PFSK-1 (cell line): ENCODE results near the gene RFX3.

Experiments
- FOXP2 ChIP-seq: optimal IDR thresholded peaks from 2 replicates; pipeline ENCODE3; 2011; ENCODE audit warnings: borderline replicate concordance, control low read depth, inconsistent platforms; ENCODE audit not compliant: insufficient read depth; ENCODE audit errors: extremely low read length, extremely low read depth
- POLR2AphosphoS5 ChIP-seq: IDR thresholded peaks from 2 replicates; pipeline ENCODE4 v1.6.1; 2012; ENCODE audit warnings: low read depth, mild to moderate bottlenecking, control low read depth, low read length, moderate library complexity
- REST ChIP-seq, 2 experiments: IDR thresholded peaks; 2 replicates each; pipeline versions ENCODE4 v1.6.1 to v1.8.0; 2011 to 2012; ENCODE audit warnings: low read depth in 2 of 2, low read length in 2 of 2, control low read depth in 1 of 2, inconsistent platforms in 1 of 2, mild to moderate bottlenecking in 1 of 2, moderate library complexity in 1 of 2; ENCODE audit not compliant: insufficient read depth in 1 of 2
- SIN3A ChIP-seq: IDR thresholded peaks from 2 replicates; pipeline ENCODE4 v1.6.1; 2012; ENCODE audit warnings: mild to moderate bottlenecking, low read length, moderate library complexity, borderline replicate concordance; ENCODE audit not compliant: insufficient read depth
- TAF1 ChIP-seq: IDR thresholded peaks from 2 replicates; pipeline ENCODE4 v1.6.1; 2012; ENCODE audit warnings: low read length, control low read depth, borderline replicate concordance; ENCODE audit not compliant: insufficient read depth

RFX3 gene

GRCh38 chr9:3290231-3290840 lies 235.5 kb downstream of the RFX3 start:
- TF ChIP-seq TAF1 (no peak), SIN3A (no peak), POLR2AphosphoS5 (no peak), FOXP2 (no peak), REST (IDR thresholded peaks at IDR 0.05; ENCODE audit: insufficient read depth in 1 of 2, low read depth in 2 of 2, low read length in 2 of 2) (no peak)

- TF ChIP-seq REST (IDR thresholded peaks at IDR 0.05; ENCODE audit: insufficient read depth in 1 of 2, low read depth in 2 of 2, low read length in 2 of 2) (no peak), SIN3A (no peak), POLR2AphosphoS5 (no peak), FOXP2 (no peak), TAF1 (no peak)
Observed at GRCh38 chr9:3288686-3289085, 237.1 kb downstream of the RFX3 start.

GRCh38 chr9:3285365-3286161 lies 240.2 kb downstream of the RFX3 start:
- no peak for TF ChIP-seq TAF1
- no peak for TF ChIP-seq POLR2AphosphoS5
- no peak for TF ChIP-seq FOXP2
- no peak for TF ChIP-seq SIN3A
- no peak for TF ChIP-seq REST (IDR thresholded peaks at IDR 0.05; ENCODE audit: insufficient read depth in 1 of 2, low read depth in 2 of 2, low read length in 2 of 2)

GRCh38 chr9:3282365-3282764 lies 243.4 kb downstream of the RFX3 start:
- 0 out of 4 replicates have a peak, but pooled peaks of 1 of the 2 experiments have one; percentile 35 for TF ChIP-seq REST (IDR thresholded peaks at IDR 0.05; ENCODE audit: insufficient read depth in 1 of 2, low read depth in 2 of 2, low read length in 2 of 2)
- no peak for TF ChIP-seq TAF1
- no peak for TF ChIP-seq SIN3A
- TF ChIP-seq FOXP2 = no peak
